ENCODE results near the gene POPDC2. TPM values are rescaled to one million over a fixed set of nuclear protein-coding genes. Genes with fewer than 3 reads are reported as not detected.

The POPDC2 gene, protein sequence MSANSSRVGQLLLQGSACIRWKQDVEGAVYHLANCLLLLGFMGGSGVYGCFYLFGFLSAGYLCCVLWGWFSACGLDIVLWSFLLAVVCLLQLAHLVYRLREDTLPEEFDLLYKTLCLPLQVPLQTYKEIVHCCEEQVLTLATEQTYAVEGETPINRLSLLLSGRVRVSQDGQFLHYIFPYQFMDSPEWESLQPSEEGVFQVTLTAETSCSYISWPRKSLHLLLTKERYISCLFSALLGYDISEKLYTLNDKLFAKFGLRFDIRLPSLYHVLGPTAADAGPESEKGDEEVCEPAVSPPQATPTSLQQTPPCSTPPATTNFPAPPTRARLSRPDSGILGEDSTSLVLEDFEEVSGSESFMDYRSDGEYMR
- 0.48 to 0.64 TPM (median 0.53 TPM) in 3 replicates for total RNA-seq (2021)
- percentile 43 among the genes with signal in this experiment for Bru-seq, nascent RNA
- long read RNA-seq, experiment 1, partial matches to known transcripts: 0 of 4 reads
- long read RNA-seq, experiment 1, other reads (novel, unspliced or antisense): 4 of 4 reads
- long read RNA-seq, experiment 2: 0 reads
- long read RNA-seq, experiment 3, partial matches to known transcripts: 0 of 6 reads
- long read RNA-seq, experiment 3, other reads (novel, unspliced or antisense): 6 of 6 reads

DNA sequence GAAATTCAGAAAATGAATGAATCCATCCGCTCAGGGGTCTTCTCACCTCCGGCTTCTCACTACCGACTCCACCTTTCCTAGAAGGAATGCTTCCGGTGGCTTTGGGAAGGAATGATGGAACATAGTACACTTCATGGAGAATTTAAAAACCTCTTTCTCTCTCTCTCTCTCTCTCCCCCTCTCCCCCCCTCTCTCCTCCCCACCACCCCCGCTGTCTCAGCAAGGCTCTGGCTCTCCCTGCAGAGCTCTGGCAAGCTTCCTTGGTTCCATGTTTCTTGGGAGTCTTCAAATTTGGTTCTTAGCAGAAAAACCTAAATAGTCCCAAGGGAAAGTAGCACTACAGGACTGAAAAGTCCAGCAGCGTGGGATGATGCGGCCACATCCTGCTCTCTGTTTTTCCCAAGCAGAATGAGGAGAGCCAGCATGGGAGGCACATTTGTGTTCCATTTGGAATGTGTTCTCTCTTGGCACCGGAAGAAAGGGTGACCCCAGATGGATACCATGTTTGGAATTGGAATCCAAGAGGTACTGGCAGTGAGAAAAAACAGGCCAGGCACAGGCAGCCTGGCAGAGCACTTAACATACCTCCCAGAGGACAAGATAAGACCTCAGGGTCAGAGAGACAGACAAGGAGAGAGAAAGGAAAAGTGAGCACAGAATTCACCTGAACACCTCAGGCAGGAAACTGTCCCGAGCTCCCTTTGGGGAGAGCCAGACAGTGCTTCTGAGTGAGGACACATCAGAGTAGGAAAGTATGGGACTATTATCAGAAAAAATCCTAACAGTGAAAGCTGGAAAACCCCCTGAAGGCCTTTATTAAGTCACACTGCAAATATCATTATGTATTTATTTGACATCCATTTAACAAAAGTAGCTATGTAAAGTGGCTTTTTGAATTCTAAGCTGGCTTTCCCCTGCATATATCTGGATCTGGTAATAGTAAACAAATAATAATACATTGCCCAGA is at the start of gene POPDC2:
TSS of gene POPDC2 (minus strand) at position 116 of the 967 bp plus-strand sequence. CDS start 166 bp downstream, outside the sequence.
- H3K36me3 Mint-ChIP-seq: no peaks in the 10 kb centered on the region
- H3K4me1 Mint-ChIP-seq: peaks cover 3% of the 10 kb centered on the region; the same call in 1 of the 2 replicates
- POLR2A ChIA-PET: no interaction called here
- no peak within 1 kb of the TSS for H3K27ac Mint-ChIP-seq
- no peak within 1 kb of the TSS for H3K4me3 Mint-ChIP-seq
- CTCF ChIA-PET: interaction anchor here (1.4 kb wide), 1 partner anchor 60 kb away, joined by 5 read pairs; no protein-coding TSS in a partner anchor
- DNase-seq (ENCODE audit: low spot score) (no peak), ATAC-seq (no peak)
- H3K9me3 Mint-ChIP-seq: no peaks in the 10 kb centered on the region
- H3K27me3 Mint-ChIP-seq (ENCODE audit: low read depth): no peaks in the 10 kb centered on the region
- TF ChIP-seq ZNF317 (CRISPR knock-in tag; IDR thresholded peaks at IDR 0.05; ENCODE audit: borderline replicate concordance, low read depth) (no peak), ATF1 (CRISPR knock-in tag; IDR thresholded peaks at IDR 0.05) (no peak), FOXK1 (CRISPR knock-in tag; IDR thresholded peaks at IDR 0.05) (no peak), FOXP1 (CRISPR knock-in tag; IDR thresholded peaks at IDR 0.05; ENCODE audit: borderline replicate concordance) (no peak), MYBL2 (CRISPR knock-in tag; IDR thresholded peaks at IDR 0.05) (no peak), ZNF121 (CRISPR knock-in tag; IDR thresholded peaks at IDR 0.05) (no peak), TCF7 (CRISPR knock-in tag; IDR thresholded peaks at IDR 0.05; ENCODE audit: low read depth) (no peak), USF2 (CRISPR knock-in tag; IDR thresholded peaks at IDR 0.05) (no peak), ARID4B (CRISPR knock-in tag; IDR thresholded peaks at IDR 0.05; ENCODE audit: borderline replicate concordance) (no peak), MLX (CRISPR knock-in tag; IDR thresholded peaks at IDR 0.05) (no peak), RORB (CRISPR knock-in tag; IDR thresholded peaks at IDR 0.05) (no peak), SMAD3 (CRISPR knock-in tag; IDR thresholded peaks at IDR 0.05; ENCODE audit: borderline replicate concordance) (no peak), SP1 (CRISPR knock-in tag; conservative IDR thresholded peaks at IDR 0.05) (no peak), GRHL2 (CRISPR knock-in tag; IDR thresholded peaks at IDR 0.05; ENCODE audit: insufficient replicate concordance, severe bottlenecking) (no peak)
- TF ChIP-seq, protein P1, sequence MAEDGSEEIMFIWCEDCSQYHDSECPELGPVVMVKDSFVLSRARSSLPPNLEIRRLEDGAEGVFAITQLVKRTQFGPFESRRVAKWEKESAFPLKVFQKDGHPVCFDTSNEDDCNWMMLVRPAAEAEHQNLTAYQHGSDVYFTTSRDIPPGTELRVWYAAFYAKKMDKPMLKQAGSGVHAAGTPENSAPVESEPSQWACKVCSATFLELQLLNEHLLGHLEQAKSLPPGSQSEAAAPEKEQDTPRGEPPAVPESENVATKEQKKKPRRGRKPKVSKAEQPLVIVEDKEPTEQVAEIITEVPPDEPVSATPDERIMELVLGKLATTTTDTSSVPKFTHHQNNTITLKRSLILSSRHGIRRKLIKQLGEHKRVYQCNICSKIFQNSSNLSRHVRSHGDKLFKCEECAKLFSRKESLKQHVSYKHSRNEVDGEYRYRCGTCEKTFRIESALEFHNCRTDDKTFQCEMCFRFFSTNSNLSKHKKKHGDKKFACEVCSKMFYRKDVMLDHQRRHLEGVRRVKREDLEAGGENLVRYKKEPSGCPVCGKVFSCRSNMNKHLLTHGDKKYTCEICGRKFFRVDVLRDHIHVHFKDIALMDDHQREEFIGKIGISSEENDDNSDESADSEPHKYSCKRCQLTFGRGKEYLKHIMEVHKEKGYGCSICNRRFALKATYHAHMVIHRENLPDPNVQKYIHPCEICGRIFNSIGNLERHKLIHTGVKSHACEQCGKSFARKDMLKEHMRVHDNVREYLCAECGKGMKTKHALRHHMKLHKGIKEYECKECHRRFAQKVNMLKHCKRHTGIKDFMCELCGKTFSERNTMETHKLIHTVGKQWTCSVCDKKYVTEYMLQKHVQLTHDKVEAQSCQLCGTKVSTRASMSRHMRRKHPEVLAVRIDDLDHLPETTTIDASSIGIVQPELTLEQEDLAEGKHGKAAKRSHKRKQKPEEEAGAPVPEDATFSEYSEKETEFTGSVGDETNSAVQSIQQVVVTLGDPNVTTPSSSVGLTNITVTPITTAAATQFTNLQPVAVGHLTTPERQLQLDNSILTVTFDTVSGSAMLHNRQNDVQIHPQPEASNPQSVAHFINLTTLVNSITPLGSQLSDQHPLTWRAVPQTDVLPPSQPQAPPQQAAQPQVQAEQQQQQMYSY (CRISPR knock-in tag; IDR thresholded peaks at IDR 0.05): no peak
- TF ChIP-seq, protein P2, sequence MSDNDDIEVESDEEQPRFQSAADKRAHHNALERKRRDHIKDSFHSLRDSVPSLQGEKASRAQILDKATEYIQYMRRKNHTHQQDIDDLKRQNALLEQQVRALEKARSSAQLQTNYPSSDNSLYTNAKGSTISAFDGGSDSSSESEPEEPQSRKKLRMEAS (CRISPR knock-in tag; IDR thresholded peaks at IDR 0.05): no peak
- TF ChIP-seq, protein P3, sequence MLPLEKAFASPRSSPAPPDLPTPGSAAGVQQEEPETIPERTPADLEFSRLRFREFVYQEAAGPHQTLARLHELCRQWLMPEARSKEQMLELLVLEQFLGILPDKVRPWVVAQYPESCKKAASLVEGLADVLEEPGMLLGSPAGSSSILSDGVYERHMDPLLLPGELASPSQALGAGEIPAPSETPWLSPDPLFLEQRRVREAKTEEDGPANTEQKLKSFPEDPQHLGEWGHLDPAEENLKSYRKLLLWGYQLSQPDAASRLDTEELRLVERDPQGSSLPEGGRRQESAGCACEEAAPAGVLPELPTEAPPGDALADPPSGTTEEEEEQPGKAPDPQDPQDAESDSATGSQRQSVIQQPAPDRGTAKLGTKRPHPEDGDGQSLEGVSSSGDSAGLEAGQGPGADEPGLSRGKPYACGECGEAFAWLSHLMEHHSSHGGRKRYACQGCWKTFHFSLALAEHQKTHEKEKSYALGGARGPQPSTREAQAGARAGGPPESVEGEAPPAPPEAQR (CRISPR knock-in tag; IDR thresholded peaks at IDR 0.05): no peak
- TF ChIP-seq, protein P4, sequence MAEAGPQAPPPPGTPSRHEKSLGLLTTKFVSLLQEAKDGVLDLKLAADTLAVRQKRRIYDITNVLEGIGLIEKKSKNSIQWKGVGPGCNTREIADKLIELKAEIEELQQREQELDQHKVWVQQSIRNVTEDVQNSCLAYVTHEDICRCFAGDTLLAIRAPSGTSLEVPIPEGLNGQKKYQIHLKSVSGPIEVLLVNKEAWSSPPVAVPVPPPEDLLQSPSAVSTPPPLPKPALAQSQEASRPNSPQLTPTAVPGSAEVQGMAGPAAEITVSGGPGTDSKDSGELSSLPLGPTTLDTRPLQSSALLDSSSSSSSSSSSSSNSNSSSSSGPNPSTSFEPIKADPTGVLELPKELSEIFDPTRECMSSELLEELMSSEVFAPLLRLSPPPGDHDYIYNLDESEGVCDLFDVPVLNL (CRISPR knock-in tag; IDR thresholded peaks at IDR 0.05; ENCODE audit: borderline replicate concordance, low read depth): no peak
- TF ChIP-seq, protein P5, sequence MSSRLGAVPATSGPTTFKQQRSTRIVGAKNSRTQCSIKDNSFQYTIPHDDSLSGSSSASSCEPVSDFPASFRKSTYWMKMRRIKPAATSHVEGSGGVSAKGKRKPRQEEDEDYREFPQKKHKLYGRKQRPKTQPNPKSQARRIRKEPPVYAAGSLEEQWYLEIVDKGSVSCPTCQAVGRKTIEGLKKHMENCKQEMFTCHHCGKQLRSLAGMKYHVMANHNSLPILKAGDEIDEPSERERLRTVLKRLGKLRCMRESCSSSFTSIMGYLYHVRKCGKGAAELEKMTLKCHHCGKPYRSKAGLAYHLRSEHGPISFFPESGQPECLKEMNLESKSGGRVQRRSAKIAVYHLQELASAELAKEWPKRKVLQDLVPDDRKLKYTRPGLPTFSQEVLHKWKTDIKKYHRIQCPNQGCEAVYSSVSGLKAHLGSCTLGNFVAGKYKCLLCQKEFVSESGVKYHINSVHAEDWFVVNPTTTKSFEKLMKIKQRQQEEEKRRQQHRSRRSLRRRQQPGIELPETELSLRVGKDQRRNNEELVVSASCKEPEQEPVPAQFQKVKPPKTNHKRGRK (CRISPR knock-in tag; IDR thresholded peaks at IDR 0.05; ENCODE audit: borderline replicate concordance): no peak
